DMS79 treated with DMSO at 0.1 percent for 48 hours (cell line): ENCODE measurements around the gene UGT1A4.
"Not testable (repeated sequence)": the region's sequence is repeated elsewhere in the genome, so short reads cannot be mapped to it uniquely, and the experiment has no call there.

Experiments used
- DNase-seq: peaks from one replicate; lab custom pipeline; 2025; lab: John Stamatoyannopoulos, UW

The UGT1A4 gene

GRCh38 chr2:233700028-233700635, 18.4 kb upstream of the UGT1A4 start:
- DNase-seq = peak; percentile 11

GRCh38 chr2:233700842-233701241, 17.7 kb upstream of the UGT1A4 start:
- DNase-seq = not testable (repeated sequence)

GRCh38 chr2:233702238-233702637, 16.3 kb upstream of the UGT1A4 start:
- no peak for DNase-seq

- no peak for DNase-seq
Observed at GRCh38 chr2:233705911-233706506, 12.5 kb upstream of the UGT1A4 start.

DNA sequence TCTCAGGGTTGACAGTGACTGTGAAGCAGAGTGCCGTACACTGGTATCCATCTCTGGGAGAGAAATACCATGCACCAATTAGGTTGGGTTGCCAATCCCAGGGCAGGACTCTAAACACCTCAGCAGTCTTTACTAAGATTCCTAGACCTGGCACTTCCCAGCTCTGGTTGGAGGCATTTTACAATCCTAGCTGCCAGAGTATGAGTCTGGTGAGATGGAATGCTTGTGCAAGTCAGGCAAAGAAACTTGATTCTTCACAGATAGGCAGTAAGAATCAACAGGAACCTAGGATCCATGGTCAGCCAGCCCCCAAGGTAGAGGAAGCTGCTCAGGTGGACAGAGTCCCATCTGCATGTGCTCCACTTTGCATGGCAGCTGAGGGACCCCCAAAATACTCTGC, 11.8 kb upstream of the UGT1A4 start:
- no peak for DNase-seq

DNA sequence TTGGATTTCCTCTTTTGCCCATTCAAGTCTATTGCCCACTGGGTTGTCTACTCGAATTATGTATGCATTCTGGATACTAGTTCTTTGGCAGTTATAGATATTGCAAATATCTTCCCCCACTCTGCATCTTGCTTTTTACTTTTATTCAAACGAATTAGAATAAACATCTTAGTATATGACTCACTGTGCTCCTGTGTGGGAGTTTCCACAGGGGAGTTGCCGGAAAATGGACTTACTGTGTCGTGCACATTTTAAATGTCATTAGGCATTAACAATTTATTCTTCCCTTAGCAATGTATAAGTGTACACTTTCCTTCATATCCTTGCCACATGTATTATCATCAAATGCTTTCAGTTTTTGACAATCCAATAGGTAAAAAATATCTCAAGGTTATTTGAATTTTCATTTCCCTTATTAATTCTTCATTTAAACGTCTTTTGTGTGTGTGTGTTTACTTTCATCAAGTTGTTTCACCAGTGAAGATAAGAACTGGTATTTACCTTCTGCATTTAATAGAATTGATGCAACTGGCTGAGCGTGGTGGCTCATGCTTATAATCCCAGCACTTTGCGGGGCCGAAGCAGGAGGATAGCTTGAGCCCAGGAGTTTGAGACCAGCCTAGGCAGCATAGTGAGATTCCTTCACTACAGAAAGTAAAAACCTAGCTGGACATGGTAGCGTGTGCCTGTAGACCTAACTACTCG, 10.4 kb upstream of the UGT1A4 start:
- no peak for DNase-seq

DNA sequence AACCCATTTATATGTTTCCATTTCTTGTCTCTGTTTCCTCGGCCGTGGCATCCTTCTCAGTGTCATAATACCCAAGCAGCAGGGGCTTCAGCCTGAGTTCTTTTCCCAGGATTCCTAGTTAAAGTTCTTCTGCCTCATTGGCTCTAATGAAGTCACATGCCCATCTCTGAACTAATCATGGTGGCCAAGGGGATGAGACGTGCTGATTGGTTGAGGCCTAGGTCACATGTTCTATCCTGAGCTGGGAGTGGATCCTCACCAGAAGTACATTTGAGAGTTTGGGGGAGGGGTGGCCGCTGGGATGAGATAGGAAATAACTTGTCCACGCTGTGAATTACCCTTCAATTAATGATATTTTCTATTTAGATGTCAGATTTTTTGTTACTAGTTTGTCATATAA, 9.6 kb upstream of the UGT1A4 start:
- DNase-seq = no peak

DNA sequence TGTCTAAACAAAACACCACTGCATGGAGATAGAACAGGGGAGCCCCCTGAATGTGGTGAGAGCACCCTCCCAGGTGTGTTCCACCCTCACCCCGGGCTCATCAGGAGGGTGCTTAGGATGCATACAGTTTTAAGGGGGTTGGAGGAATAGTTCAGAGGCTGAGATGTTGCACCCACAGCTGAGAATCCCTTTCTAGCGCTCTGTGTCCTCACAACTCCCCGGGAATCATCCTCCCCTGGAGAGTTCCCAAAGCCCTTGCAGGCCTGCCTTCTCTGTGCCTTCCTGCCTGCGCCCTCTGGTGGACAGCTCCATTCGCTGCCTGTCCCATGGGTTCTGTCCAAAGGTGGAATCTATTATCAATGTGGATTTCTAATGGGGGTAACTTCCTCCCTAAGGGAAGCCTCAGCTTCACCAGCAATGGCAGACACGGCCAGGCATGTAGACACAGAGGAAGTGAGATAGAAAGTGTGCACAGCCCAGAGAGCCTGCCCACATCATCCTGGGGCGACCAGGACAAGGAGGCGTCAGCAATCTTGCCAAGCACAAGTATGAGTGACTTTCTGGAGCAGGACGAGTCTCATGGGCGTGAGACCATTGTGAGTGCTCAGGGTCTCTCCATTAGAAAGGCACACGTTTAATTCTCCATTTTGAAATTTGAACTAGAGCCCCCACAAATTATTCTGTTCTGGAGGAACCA, 7.1 kb upstream of the UGT1A4 start:
- DNase-seq = peak; percentile 32

- DNase-seq = no peak
Observed at GRCh38 chr2:233712611-233713261, 5.8 kb upstream of the UGT1A4 start, which contains the start of gene UGT1A5. Gene UGT1A5, plus strand, starts transcription at chr2:233712907. Its CDS starts 85 bp downstream, at chr2:233712992.

- no peak for DNase-seq
Observed at GRCh38 chr2:233713262-233713615, 5.3 kb upstream of the UGT1A4 start.

DNA sequence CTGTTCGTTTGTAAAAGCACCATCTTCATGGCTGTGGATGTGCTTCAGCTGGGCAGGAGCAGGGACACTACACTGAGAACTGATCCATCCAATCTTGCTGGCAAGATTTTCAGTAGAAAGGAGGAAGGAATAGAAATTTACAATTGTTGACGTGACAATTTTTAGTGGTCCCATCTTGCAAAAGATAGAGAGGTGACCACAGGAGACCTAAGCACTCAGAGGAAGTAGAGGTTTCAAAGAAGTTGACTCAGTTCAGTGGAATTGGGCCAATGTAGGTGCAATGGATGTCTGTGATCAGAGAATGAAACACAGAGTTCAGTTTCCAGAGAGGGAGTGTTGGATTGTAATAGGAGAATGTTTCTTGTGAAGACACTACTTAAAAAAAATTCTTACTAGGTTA, 4.4 kb upstream of the UGT1A4 start:
- DNase-seq = no peak

- no peak for DNase-seq
Observed at GRCh38 chr2:233728723-233729301, 10.3 kb downstream of the UGT1A4 start, which contains the start of gene UGT1A3. Gene UGT1A3, plus strand, starts transcription at chr2:233729042. Its CDS starts 85 bp downstream, at chr2:233729127.

DNA sequence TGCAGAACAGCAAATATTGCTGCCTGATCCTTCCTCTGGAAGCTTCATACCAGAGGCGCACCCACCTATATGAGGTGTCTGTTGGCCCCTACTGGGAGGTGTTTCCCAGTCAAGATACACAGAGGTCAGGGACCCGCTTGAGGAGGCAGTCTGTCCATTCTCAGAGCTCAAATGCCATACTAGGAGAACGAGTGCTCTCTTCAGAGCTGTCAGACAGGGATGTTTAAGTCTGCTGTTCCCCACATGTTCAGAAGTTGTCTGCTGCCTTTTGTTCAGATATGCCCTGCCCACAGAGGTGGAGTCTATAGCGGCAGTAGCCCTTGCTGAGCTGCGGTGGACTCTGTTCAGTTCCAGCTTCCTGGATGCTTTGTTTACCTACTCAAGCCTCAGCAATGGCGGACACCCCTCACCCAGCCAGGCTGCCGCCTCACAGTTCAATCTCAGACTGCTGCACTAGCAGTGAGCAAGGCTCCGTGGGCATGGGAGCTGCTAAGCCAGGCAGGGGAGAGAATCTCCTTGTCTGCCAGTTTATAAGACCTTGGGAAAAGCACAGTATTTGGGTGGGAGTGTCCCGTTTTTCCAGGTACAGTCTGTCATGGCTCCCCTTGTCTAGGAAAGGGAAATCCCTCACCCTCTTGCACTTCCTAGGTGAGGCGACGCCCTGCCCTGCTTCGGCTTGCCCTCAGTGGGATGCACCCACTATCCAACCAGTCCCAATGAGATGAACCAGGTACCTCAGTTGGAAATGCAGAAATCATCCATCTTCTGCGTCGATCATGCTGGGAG, 18.5 kb downstream of the UGT1A4 start:
- DNase-seq = not testable (repeated sequence)

DNA sequence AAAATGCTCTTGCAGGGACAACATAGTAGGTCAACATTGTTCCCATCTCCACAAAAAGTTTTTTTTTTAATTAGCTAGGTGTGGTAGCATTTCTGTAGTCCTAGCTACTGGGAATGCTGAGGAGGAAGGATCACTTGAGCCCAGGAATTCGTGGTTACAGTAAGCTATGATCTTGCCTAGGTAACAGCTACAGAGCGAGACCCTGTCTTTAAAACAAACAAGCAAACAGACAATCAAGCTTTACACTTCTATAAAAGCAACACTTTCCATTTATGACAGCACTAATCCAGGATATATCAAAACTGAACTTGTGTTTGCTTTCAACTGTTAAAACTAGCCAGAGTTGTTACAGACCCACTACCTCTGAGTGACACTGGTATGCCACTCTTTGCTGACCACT, 22.3 kb downstream of the UGT1A4 start:
- DNase-seq = no peak

GRCh38 chr2:233743464-233744259, 25.1 kb downstream of the UGT1A4 start:
- no peak for DNase-seq

- DNase-seq = no peak
Observed at GRCh38 chr2:233745073-233745755, 26.7 kb downstream of the UGT1A4 start.

DNA sequence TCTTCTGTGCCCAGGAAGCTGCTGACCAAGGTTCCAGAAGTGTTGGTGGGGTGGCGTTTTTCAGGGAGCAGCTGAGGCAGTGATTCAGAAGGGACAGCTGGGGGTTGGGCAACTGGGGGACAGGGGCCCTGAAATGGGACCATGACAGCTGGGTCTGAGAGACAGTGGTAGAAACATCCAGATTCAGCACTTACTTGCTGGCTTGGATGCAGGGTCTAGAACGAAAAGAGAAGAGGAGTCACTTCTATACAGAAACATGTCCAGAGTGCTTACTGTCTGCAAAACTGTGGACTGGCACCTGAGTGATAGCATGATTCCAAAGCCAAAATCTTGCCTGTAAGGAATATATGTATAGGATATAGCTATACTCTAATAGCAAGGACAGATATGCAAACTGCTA, 27.3 kb downstream of the UGT1A4 start:
- DNase-seq = not testable (repeated sequence)

GRCh38 chr2:233746475-233747282, 28.1 kb downstream of the UGT1A4 start:
- no peak for DNase-seq

GRCh38 chr2:233747283-233747544, 28.7 kb downstream of the UGT1A4 start:
- DNase-seq = no peak
